Subcutaneous abdominal adipose tissue (tissue), 5 donors: ENCODE results near the gene GHRHR.

ENCODE experiments used
- H3K27ac ChIP-seq: one replicate; pipeline ENCODE4 v1.7.0; 2013; ENCODE audit warnings: low read depth, mild to moderate bottlenecking, inconsistent platforms, low read length, moderate library complexity
- H3K27me3 ChIP-seq, 5 donors: one replicate each; pipeline ENCODE4 v1.7.0; 2013; ENCODE audit warnings: low read length in 5 of 5, inconsistent platforms in 1 of 5; ENCODE audit not compliant: control insufficient read depth in 5 of 5, insufficient read depth in 4 of 5
- H3K36me3 ChIP-seq, 5 donors: one replicate each; pipeline ENCODE4 v1.7.0; 2013; ENCODE audit warnings: low read length in 5 of 5; ENCODE audit not compliant: control insufficient read depth in 5 of 5, insufficient read depth in 5 of 5
- H3K4me1 ChIP-seq, 5 donors: one replicate each; pipeline ENCODE4 v1.7.0; 2013; ENCODE audit warnings: low read length in 5 of 5, mild to moderate bottlenecking in 3 of 5, moderate library complexity in 1 of 5; ENCODE audit not compliant: control insufficient read depth in 5 of 5, insufficient read depth in 5 of 5
- H3K4me3 ChIP-seq, 5 donors: one replicate each; pipeline ENCODE4 v1.7.0; 2013; ENCODE audit warnings: low read length in 5 of 5, low read depth in 1 of 5
- H3K9ac ChIP-seq, 5 donors: one replicate each; pipeline ENCODE4 v1.7.0; 2013; ENCODE audit warnings: low read length in 5 of 5, mild to moderate bottlenecking in 4 of 5, moderate library complexity in 3 of 5
- H3K9me3 ChIP-seq, 5 donors: one replicate each; pipeline ENCODE4 v1.7.0; 2013; ENCODE audit warnings: low read length in 5 of 5; ENCODE audit not compliant: control insufficient read depth in 5 of 5
- donor health status: healthy.
- donor health status: healthy.
- donor health status: healthy.
- donor health status: healthy.
- donor health status: healthy.

GHRHR gene

DNA sequence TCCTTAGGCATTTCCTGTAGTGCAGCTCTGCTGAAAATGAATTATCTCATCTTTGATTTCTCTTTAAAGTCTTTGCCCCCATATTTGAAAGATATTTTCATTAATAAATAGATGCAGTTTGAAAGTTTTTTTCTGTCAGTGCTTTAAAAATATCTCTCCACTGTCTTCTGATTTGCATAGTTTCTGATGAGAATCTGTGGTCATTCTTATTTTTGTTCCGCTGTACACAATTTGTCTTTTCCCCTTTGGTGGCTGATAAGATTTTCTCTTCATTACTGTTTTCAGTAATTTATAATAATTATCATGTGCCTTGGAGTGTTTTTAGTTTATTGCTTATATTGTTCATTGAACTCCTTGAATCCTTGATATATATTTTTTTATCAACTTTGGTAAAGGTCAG lies 7.0 kb upstream of the GHRHR start:
- no peaks in the 10 kb centered on the region for H3K27me3 ChIP-seq
- H3K9ac ChIP-seq, result no peak overlapping the region
- H3K4me3 ChIP-seq, result no peak overlapping the region
- H3K4me1 ChIP-seq, result no peaks in the 10 kb centered on the region
- no peak overlapping the region for H3K27ac ChIP-seq
- H3K9me3 ChIP-seq, result peaks cover 0 to 8% (median 0%) of the 10 kb centered on the region in 5 donors
- no peaks in the 10 kb centered on the region for H3K36me3 ChIP-seq

DNA sequence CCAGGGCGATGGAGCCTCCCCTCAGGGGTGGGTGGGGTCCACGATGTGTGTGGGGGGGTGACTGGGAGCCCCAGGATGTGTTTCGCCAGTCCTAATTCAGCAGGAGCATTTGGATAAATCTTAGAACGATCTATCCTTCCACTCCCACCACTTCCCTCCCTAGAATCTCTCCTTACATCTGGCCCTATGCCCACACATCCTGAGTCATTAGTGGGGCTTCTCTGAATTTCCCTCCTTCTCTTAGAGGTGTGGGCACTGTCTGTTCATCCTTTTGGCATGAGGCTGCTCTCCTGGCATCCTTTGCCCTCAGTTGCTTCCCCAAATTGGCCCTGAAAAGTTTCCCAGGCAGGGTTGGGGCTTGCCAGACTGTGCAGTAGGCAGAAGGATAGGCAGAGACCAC lies 1.6 kb downstream of the GHRHR start:
- H3K4me3 ChIP-seq, result no peak overlapping the region
- H3K9me3 ChIP-seq, result no peaks in the 10 kb centered on the region
- no peaks in the 10 kb centered on the region for H3K36me3 ChIP-seq
- H3K4me1 ChIP-seq, result peaks cover 0 to 1% (median 0%) of the 10 kb centered on the region in 5 donors
- no peak overlapping the region for H3K27ac ChIP-seq
- no peak overlapping the region for H3K9ac ChIP-seq
- peaks cover 0 to 4% (median 3%) of the 10 kb centered on the region in 5 donors for H3K27me3 ChIP-seq

- Histone ChIP-seq H3K27me3 (peaks cover 0 to 4% (median 3%) of the 10 kb centered on the region in 5 donors), H3K4me3 (no peak overlapping the region), H3K4me1 (peaks cover 0 to 4% (median 0%) of the 10 kb centered on the region in 5 donors), H3K9me3 (no peaks in the 10 kb centered on the region), H3K27ac (no peak overlapping the region), H3K36me3 (no peaks in the 10 kb centered on the region), H3K9ac (no peak overlapping the region)
Measured at GRCh38 chr7:30965883-30966282, 2.1 kb downstream of the GHRHR start.

GRCh38 chr7:30968294-30968693 lies 4.5 kb downstream of the GHRHR start:
- Histone ChIP-seq H3K27ac (no peak overlapping the region), H3K36me3 (no peaks in the 10 kb centered on the region), H3K4me3 (no peak overlapping the region), H3K27me3 (peaks cover 8 to 20% (median 13%) of the 10 kb centered on the region in 5 donors), H3K4me1 (peaks cover 0 to 13% (median 2%) of the 10 kb centered on the region in 5 donors), H3K9ac (no peak overlapping the region), H3K9me3 (no peaks in the 10 kb centered on the region)

- Histone ChIP-seq H3K27me3 (peaks cover 8 to 23% (median 13%) of the 10 kb centered on the region in 5 donors), H3K4me3 (no peak overlapping the region), H3K9me3 (no peaks in the 10 kb centered on the region), H3K36me3 (no peaks in the 10 kb centered on the region), H3K27ac (no peak overlapping the region), H3K4me1 (peaks cover 0 to 13% (median 2%) of the 10 kb centered on the region in 5 donors), H3K9ac (no peak overlapping the region)
Measured at GRCh38 chr7:30968747-30969603, 5.2 kb downstream of the GHRHR start.

GRCh38 chr7:30969604-30969970 lies 5.8 kb downstream of the GHRHR start:
- Histone ChIP-seq H3K27me3 (peaks cover 8 to 23% (median 14%) of the 10 kb centered on the region in 5 donors), H3K36me3 (no peaks in the 10 kb centered on the region), H3K4me3 (no peak overlapping the region), H3K9ac (no peak overlapping the region), H3K4me1 (peaks cover 0 to 14% (median 3%) of the 10 kb centered on the region in 5 donors), H3K27ac (no peak overlapping the region), H3K9me3 (no peaks in the 10 kb centered on the region)

DNA sequence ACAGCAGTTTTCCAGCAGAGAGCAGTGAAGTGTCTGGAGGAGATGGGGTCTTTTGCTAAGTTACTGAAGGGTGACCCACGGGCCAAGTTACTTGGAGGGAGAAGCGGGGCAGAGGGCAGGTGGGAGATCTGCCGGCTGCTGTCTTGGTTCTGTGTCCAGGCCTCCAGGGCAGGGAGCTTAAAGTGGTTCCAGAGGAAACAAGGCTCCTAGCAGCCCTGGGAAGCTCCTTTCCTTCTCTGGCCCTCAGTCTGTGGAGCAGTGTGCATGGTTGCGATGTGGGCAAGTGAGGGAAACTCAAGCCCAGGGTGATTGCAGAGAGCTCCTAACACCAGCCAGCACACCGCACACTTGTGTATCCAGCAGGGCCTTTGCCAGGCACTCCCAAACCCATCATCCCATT lies 6.3 kb downstream of the GHRHR start:
- Histone ChIP-seq H3K9me3 (no peaks in the 10 kb centered on the region), H3K4me1 (peaks cover 0 to 18% (median 3%) of the 10 kb centered on the region in 5 donors), H3K27ac (no peak overlapping the region), H3K27me3 (peaks cover 8 to 23% (median 13%) of the 10 kb centered on the region in 5 donors), H3K36me3 (no peaks in the 10 kb centered on the region), H3K4me3 (no peak overlapping the region), H3K9ac (no peak overlapping the region)

DNA sequence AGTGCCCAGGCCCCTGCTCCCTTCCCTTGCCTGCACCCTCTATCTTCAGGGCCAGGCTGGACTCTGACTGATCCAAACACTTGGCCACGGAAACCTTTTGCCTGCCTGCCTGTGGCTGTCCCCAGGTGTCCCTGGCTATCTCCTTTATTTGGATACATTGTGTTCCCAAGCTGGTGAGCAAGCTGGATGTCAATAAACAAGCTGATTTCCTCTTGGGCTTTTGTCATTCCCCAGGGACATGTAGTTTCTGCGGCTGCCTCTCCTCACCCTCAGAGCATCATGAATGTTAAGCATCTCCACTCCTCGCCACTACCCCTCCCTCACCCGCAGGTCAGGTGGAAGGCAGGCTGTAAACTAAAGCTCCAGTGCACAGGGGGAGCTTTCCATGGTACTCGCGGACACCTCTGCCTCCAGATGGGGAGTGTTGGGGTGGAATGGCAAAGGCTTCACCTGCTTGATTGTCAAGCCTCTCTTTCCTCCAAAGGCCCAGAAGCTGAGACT lies 6.9 kb downstream of the GHRHR start:
- no peak overlapping the region for H3K27ac ChIP-seq
- H3K27me3 ChIP-seq, result peaks cover 8 to 23% (median 13%) of the 10 kb centered on the region in 5 donors
- H3K9me3 ChIP-seq, result no peaks in the 10 kb centered on the region
- H3K4me3 ChIP-seq, result no peak overlapping the region
- H3K9ac ChIP-seq, result no peak overlapping the region
- no peaks in the 10 kb centered on the region for H3K36me3 ChIP-seq
- H3K4me1 ChIP-seq, result peaks cover 0 to 20% (median 2%) of the 10 kb centered on the region in 5 donors

DNA sequence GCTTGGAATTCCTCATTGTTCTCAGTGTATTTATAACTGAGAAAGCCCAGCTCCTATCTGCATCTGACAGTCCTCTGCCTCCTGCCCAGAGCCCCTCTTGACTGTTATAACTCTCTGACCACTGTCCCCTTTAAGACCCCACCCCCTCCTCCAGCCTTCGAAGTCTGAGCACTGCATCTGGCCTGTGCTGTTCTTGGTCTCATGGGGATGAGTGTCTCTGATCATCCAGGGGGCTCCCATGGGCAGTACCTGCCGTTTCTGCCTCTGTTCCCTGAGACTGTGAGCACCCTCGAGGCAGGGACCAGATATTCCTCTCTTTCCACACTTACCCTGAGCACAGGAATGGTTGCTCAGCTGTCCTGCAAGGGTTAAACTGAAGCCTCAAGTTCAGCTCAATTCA lies 7.7 kb downstream of the GHRHR start:
- H3K4me3 ChIP-seq, result no peak overlapping the region
- peaks cover 9 to 23% (median 13%) of the 10 kb centered on the region in 5 donors for H3K27me3 ChIP-seq
- H3K9me3 ChIP-seq, result no peaks in the 10 kb centered on the region
- H3K9ac ChIP-seq, result no peak overlapping the region
- peaks cover 0 to 20% (median 2%) of the 10 kb centered on the region in 5 donors for H3K4me1 ChIP-seq
- H3K27ac ChIP-seq, result no peak overlapping the region
- no peaks in the 10 kb centered on the region for H3K36me3 ChIP-seq

- Histone ChIP-seq H3K9ac (no peak overlapping the region), H3K27me3 (peaks cover 9 to 23% (median 13%) of the 10 kb centered on the region in 5 donors), H3K4me3 (no peak overlapping the region), H3K36me3 (no peaks in the 10 kb centered on the region), H3K27ac (no peak overlapping the region), H3K9me3 (no peaks in the 10 kb centered on the region), H3K4me1 (peaks cover 0 to 20% (median 2%) of the 10 kb centered on the region in 5 donors)
Measured at GRCh38 chr7:30971840-30972563, 8.2 kb downstream of the GHRHR start.
